WTC11 (cell line): ENCODE results near the gene LY6G5B. TPM values are rescaled to one million over a fixed set of nuclear protein-coding genes. Genes with fewer than 3 reads are reported as not detected.
A peak's percentile ranks its signal among the peaks of the same experiment; 100 is the strongest.

Experiments
- ATAC-seq: fragments of 200-7000 bp; cut with Tn5 transposase; 2 replicates; pipeline ENCODE4 v1.10.0; 2021; ENCODE audit warnings: mild to moderate bottlenecking, moderate library complexity
- CTCF ChIA-PET: fragments of 300-600 bp; sonication (Branson Sonifier 250); formaldehyde crosslinking; loops from one replicate; lab custom pipeline; 2021; ENCODE audit warnings: antibody characterized with exemption; lab: Charles Lee
- POLR2A ChIA-PET: fragments of 350-600 bp; sonication (Branson Sonifier 250); formaldehyde crosslinking; loops from one replicate; lab custom pipeline; 2021; ENCODE audit warnings: antibody characterized with exemption; lab: Charles Lee
- DNase-seq: peaks from one replicate; pipeline ENCODE4 v3.0.0; 2021; ENCODE audit warnings: low spot score
- H3K27ac Mint-ChIP-seq: 2 replicates; pipeline ENCODE4 v1.8.0; 2021; ENCODE audit warnings: mixed read lengths
- H3K27me3 Mint-ChIP-seq: 2 replicates; pipeline ENCODE4 v1.8.0; 2021; ENCODE audit warnings: low read depth, mild to moderate bottlenecking, moderate library complexity, mixed read lengths
- H3K36me3 Mint-ChIP-seq: 2 replicates; pipeline ENCODE4 v1.8.0; 2021; ENCODE audit warnings: mixed read lengths
- H3K4me1 Mint-ChIP-seq: 2 replicates; pipeline ENCODE4 v1.8.0; 2022; ENCODE audit warnings: mixed read lengths
- H3K4me3 Mint-ChIP-seq: 2 replicates; pipeline ENCODE4 v1.8.0; 2021; ENCODE audit warnings: mild to moderate bottlenecking, moderate library complexity, mixed read lengths
- H3K9me3 Mint-ChIP-seq: 2 replicates; pipeline ENCODE4 v1.8.0; 2021; ENCODE audit warnings: mixed read lengths
- ATF1 ChIP-seq: sonication (generic); formaldehyde crosslinking; IDR thresholded peaks from 2 replicates; pipeline ENCODE4 v1.8.1; 2023; ENCODE audit warnings: mild to moderate bottlenecking, moderate library complexity, missing genetic modification reagents
- EMX1 ChIP-seq: fragments of 250-450 bp; sonication (Bioruptor Pico); IDR thresholded peaks from 2 replicates; pipeline ENCODE4 v1.8.0; 2021; ENCODE audit warnings: mild to moderate bottlenecking
- FOXK1 ChIP-seq: sonication (generic); formaldehyde crosslinking; IDR thresholded peaks from 2 replicates; pipeline ENCODE4 v1.8.0; 2022; ENCODE audit warnings: mild to moderate bottlenecking, moderate library complexity, missing genetic modification reagents
- FOXP1 ChIP-seq: sonication (generic); formaldehyde crosslinking; IDR thresholded peaks from 2 replicates; pipeline ENCODE4 v1.8.0; 2022; ENCODE audit warnings: missing genetic modification reagents, mild to moderate bottlenecking, moderate library complexity, borderline replicate concordance
- MAX ChIP-seq: sonication (generic); formaldehyde crosslinking; IDR thresholded peaks from 2 replicates; pipeline ENCODE4 v1.8.0; 2022; ENCODE audit warnings: mild to moderate bottlenecking, missing genetic modification reagents
- MXD4 ChIP-seq: fragments of 250-450 bp; sonication (Bioruptor Pico); IDR thresholded peaks from 2 replicates; pipeline ENCODE4 v1.8.0; 2021; ENCODE audit warnings: mild to moderate bottlenecking, moderate library complexity, borderline replicate concordance
- NR2C2 ChIP-seq: sonication (generic); formaldehyde crosslinking; IDR thresholded peaks from 2 replicates; pipeline ENCODE4 v1.8.0; 2022; ENCODE audit warnings: mild to moderate bottlenecking, missing genetic modification reagents
- OVOL2 ChIP-seq: fragments of 250-450 bp; sonication (Bioruptor Pico); IDR thresholded peaks from 2 replicates; pipeline ENCODE4 v1.9.0; 2021; ENCODE audit warnings: mild to moderate bottlenecking, borderline replicate concordance
- RELA ChIP-seq: sonication (generic); formaldehyde crosslinking; IDR thresholded peaks from 2 replicates; pipeline ENCODE4 v1.8.1; 2022; ENCODE audit warnings: missing genetic modification reagents, mild to moderate bottlenecking, borderline replicate concordance
- SMAD4 ChIP-seq: sonication (generic); formaldehyde crosslinking; IDR thresholded peaks from 2 replicates; pipeline ENCODE4 v1.8.0; 2022; ENCODE audit warnings: mild to moderate bottlenecking, missing genetic modification reagents
- SOX15 ChIP-seq: fragments of 250-450 bp; sonication (Bioruptor Pico); IDR thresholded peaks from 2 replicates; pipeline ENCODE4 v1.9.0; 2021; ENCODE audit warnings: mild to moderate bottlenecking
- ZBTB43 ChIP-seq: sonication (generic); formaldehyde crosslinking; IDR thresholded peaks from 2 replicates; pipeline ENCODE4 v1.8.1; 2023; ENCODE audit warnings: mild to moderate bottlenecking, missing genetic modification reagents
- total RNA-seq: library from RNA; stranded (reverse); gene quantifications from 3 replicates; pipeline ENCODE4 v1.2.3, GENCODE V29; 2021
- TF ChIP-seq, protein P1 (sequence below): fragments of 250-450 bp; sonication (Bioruptor Pico); IDR thresholded peaks from 2 replicates; pipeline ENCODE4 v1.9.0; 2021; ENCODE audit warnings: mild to moderate bottlenecking
- TF ChIP-seq, protein P2 (sequence below): sonication (generic); formaldehyde crosslinking; IDR thresholded peaks from 2 replicates; pipeline ENCODE4 v1.8.1; 2023; ENCODE audit warnings: mild to moderate bottlenecking, missing genetic modification reagents, borderline replicate concordance
- TF ChIP-seq, protein P3 (sequence below): fragments of 250-450 bp; sonication (Bioruptor Pico); IDR thresholded peaks from 2 replicates; pipeline ENCODE4 v1.9.0; 2021; ENCODE audit warnings: mild to moderate bottlenecking

The LY6G5B gene
- total RNA-seq, 1 experiment from 2014 or later = 15.7 TPM

GRCh38 chr6:31622684-31623091, 47.1 kb upstream of the LY6G5B start:
- CTCF ChIA-PET = interaction anchor here (0.7 to 2.1 kb wide), 4 partner anchors 24 to 147 kb away, joined by 3 to 16 read pairs (median 4); partner anchors contain the start of genes ATP6V1G2 and NFKBIL1
- H3K27ac Mint-ChIP-seq = peak overlapping the region; percentile 95
- H3K27me3 Mint-ChIP-seq = no peaks in the 10 kb centered on the region; the same call in 1 of the 2 replicates
- POLR2A ChIA-PET = interaction anchor here (0.6 to 1.9 kb wide), 6 partner anchors 16 to 568 kb away, joined by 3 to 8 read pairs (median 7); partner anchors contain the start of genes ATP6V1G2, BAG6 and DDX39B
- H3K4me3 Mint-ChIP-seq = peak overlapping the region; percentile 92
- peaks cover 63% of the 10 kb centered on the region for H3K36me3 Mint-ChIP-seq
- DNase-seq (no peak), ATAC-seq (no peak)
- no peaks in the 10 kb centered on the region for H3K9me3 Mint-ChIP-seq
- no peak for TF ChIP-seq RELA (CRISPR knock-in tag)
- TF ChIP-seq, protein P1, sequence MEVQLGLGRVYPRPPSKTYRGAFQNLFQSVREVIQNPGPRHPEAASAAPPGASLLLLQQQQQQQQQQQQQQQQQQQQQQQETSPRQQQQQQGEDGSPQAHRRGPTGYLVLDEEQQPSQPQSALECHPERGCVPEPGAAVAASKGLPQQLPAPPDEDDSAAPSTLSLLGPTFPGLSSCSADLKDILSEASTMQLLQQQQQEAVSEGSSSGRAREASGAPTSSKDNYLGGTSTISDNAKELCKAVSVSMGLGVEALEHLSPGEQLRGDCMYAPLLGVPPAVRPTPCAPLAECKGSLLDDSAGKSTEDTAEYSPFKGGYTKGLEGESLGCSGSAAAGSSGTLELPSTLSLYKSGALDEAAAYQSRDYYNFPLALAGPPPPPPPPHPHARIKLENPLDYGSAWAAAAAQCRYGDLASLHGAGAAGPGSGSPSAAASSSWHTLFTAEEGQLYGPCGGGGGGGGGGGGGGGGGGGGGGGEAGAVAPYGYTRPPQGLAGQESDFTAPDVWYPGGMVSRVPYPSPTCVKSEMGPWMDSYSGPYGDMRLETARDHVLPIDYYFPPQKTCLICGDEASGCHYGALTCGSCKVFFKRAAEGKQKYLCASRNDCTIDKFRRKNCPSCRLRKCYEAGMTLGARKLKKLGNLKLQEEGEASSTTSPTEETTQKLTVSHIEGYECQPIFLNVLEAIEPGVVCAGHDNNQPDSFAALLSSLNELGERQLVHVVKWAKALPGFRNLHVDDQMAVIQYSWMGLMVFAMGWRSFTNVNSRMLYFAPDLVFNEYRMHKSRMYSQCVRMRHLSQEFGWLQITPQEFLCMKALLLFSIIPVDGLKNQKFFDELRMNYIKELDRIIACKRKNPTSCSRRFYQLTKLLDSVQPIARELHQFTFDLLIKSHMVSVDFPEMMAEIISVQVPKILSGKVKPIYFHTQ (CRISPR knock-in tag) = no peak
- TF ChIP-seq OVOL2 (CRISPR knock-in tag) = no peak
- TF ChIP-seq ATF1 (CRISPR knock-in tag) = no peak
- TF ChIP-seq, protein P2, sequence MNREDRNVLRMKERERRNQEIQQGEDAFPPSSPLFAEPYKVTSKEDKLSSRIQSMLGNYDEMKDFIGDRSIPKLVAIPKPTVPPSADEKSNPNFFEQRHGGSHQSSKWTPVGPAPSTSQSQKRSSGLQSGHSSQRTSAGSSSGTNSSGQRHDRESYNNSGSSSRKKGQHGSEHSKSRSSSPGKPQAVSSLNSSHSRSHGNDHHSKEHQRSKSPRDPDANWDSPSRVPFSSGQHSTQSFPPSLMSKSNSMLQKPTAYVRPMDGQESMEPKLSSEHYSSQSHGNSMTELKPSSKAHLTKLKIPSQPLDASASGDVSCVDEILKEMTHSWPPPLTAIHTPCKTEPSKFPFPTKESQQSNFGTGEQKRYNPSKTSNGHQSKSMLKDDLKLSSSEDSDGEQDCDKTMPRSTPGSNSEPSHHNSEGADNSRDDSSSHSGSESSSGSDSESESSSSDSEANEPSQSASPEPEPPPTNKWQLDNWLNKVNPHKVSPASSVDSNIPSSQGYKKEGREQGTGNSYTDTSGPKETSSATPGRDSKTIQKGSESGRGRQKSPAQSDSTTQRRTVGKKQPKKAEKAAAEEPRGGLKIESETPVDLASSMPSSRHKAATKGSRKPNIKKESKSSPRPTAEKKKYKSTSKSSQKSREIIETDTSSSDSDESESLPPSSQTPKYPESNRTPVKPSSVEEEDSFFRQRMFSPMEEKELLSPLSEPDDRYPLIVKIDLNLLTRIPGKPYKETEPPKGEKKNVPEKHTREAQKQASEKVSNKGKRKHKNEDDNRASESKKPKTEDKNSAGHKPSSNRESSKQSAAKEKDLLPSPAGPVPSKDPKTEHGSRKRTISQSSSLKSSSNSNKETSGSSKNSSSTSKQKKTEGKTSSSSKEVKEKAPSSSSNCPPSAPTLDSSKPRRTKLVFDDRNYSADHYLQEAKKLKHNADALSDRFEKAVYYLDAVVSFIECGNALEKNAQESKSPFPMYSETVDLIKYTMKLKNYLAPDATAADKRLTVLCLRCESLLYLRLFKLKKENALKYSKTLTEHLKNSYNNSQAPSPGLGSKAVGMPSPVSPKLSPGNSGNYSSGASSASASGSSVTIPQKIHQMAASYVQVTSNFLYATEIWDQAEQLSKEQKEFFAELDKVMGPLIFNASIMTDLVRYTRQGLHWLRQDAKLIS (CRISPR knock-in tag) = no peak
- no peak for TF ChIP-seq FOXP1 (CRISPR knock-in tag)
- TF ChIP-seq, protein P3, sequence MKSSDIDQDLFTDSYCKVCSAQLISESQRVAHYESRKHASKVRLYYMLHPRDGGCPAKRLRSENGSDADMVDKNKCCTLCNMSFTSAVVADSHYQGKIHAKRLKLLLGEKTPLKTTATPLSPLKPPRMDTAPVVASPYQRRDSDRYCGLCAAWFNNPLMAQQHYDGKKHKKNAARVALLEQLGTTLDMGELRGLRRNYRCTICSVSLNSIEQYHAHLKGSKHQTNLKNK = no peak
- peaks cover 13% of the 10 kb centered on the region for H3K4me1 Mint-ChIP-seq

DNA sequence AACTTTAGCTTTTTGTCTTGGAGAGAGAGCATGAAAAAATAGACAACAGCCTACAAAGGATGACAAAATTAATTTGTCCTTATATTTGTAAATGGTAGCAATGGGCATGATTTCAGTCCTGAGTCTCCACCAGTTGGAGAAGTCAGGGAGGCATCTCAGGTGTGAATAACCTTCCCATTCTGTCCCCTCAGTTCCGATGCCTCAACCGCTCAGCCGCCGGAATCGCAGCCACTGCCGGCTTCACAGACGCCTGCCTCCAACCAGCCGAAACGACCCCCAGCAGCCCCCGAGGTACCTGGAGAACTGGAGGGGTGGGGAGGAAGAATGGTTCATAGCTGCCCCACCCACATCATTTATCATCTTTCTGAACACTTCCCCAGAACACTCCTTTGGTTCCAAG, 45.7 kb upstream of the LY6G5B start:
- Mint-ChIP-seq H3K4me1 (peaks cover 13% of the 10 kb centered on the region), H3K27ac (peak overlapping the region; percentile 91; the same call in 1 of the 2 replicates), H3K36me3 (peaks cover 77% of the 10 kb centered on the region), H3K9me3 (no peaks in the 10 kb centered on the region), H3K4me3 (no peak overlapping the region)
- no peak for DNase-seq
- CTCF ChIA-PET = no interaction called here
- POLR2A ChIA-PET = no interaction called here
- ATAC-seq = no peak
- TF ChIP-seq SOX15 (CRISPR knock-in tag) (no peak), EMX1 (CRISPR knock-in tag) (no peak), SMAD4 (CRISPR knock-in tag) (no peak), FOXP1 (CRISPR knock-in tag) (no peak), ZBTB43 (CRISPR knock-in tag) (no peak), MAX (CRISPR knock-in tag) (no peak), NR2C2 (CRISPR knock-in tag) (no peak), FOXK1 (CRISPR knock-in tag) (no peak), MXD4 (CRISPR knock-in tag) (no peak)
- TF ChIP-seq, all 79 proteins: peak for 0
- no peaks in the 10 kb centered on the region; the same call in 1 of the 2 replicates for H3K27me3 Mint-ChIP-seq
